Fibroblast of villous mesenchyme (primary cell): Measurements from ENCODE around the gene RPL4. TPM values are rescaled to one million over a fixed set of nuclear protein-coding genes. Genes with fewer than 3 reads are reported as not detected.

Source experiments
- DNase-seq: peaks from one replicate; pipeline ENCODE4 v3.0.0-alpha.2; 2010; ENCODE audit warnings: low read depth
- H3K4me3 ChIP-seq: 2 replicates; pipeline ENCODE4 v1.5.1; 2011; ENCODE audit warnings: low read depth, mild to moderate bottlenecking, low read length
- total RNA-seq: library from RNA; depleted of rRNA; stranded (reverse); fragments of >200 nt; gene quantifications from 2 replicates; pipeline ENCODE4 v1.2.3, GENCODE V29; 2012
- TF ChIP-seq, protein P1 (sequence below): IDR thresholded peaks from 2 replicates; pipeline ENCODE4 v1.5.1; 2012; ENCODE audit warnings: low read depth, mild to moderate bottlenecking, low read length; ENCODE audit not compliant: insufficient read depth

RPL4 gene
- total RNA-seq, 1 donor: 2,415 TPM

DNA sequence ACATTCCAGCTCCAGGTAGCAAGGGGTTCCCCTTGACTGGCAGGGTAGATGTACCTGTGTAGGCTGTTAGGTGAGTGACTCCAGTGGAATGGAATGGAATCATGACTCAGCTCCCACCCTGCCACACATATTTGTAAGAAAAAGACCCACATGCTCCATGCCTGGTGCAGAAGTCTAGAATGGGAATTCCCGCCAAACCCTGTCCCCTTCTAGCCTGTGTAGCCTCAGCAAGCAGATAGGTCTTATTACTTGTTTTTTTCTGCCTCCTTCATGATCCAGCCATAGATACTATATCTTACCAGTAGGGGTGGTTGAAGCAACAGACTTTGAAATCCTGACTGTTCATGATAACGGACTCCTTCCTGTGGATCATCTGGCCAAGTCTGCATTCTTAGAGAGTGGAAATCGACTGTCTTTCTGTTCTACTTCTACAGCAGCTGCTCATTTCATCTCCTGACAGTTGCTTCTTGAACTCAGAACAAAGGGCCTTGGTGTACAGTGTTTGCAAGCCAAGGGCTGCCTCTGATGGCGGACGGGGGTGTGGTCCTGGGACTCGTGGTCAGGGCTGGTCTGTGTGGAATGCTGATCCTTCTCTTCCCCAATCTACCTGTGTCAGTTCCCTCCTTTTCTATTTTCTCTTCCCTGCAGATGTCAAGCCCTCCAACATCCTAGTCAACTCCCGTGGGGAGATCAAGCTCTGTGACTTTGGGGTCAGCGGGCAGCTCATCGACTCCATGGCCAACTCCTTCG is 23.4 kb downstream of the RPL4 start:
- no peak overlapping the region for H3K4me3 ChIP-seq
- DNase-seq: no peak
- TF ChIP-seq, protein P1, sequence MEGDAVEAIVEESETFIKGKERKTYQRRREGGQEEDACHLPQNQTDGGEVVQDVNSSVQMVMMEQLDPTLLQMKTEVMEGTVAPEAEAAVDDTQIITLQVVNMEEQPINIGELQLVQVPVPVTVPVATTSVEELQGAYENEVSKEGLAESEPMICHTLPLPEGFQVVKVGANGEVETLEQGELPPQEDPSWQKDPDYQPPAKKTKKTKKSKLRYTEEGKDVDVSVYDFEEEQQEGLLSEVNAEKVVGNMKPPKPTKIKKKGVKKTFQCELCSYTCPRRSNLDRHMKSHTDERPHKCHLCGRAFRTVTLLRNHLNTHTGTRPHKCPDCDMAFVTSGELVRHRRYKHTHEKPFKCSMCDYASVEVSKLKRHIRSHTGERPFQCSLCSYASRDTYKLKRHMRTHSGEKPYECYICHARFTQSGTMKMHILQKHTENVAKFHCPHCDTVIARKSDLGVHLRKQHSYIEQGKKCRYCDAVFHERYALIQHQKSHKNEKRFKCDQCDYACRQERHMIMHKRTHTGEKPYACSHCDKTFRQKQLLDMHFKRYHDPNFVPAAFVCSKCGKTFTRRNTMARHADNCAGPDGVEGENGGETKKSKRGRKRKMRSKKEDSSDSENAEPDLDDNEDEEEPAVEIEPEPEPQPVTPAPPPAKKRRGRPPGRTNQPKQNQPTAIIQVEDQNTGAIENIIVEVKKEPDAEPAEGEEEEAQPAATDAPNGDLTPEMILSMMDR: no peak

GRCh38 chr15:66480267-66480666 is 24.4 kb downstream of the RPL4 start:
- TF ChIP-seq, protein P1: no peak
- DNase-seq: no peak
- no peak overlapping the region for H3K4me3 ChIP-seq

- H3K4me3 ChIP-seq: no peak overlapping the region
- TF ChIP-seq, protein P1: no peak
- DNase-seq: no peak
Measured at GRCh38 chr15:66477011-66477410, 27.6 kb downstream of the RPL4 start.

- TF ChIP-seq, protein P1: no peak
- H3K4me3 ChIP-seq: no peak overlapping the region
- DNase-seq: no peak
Measured at GRCh38 chr15:66476535-66476934, 28.1 kb downstream of the RPL4 start.

DNA sequence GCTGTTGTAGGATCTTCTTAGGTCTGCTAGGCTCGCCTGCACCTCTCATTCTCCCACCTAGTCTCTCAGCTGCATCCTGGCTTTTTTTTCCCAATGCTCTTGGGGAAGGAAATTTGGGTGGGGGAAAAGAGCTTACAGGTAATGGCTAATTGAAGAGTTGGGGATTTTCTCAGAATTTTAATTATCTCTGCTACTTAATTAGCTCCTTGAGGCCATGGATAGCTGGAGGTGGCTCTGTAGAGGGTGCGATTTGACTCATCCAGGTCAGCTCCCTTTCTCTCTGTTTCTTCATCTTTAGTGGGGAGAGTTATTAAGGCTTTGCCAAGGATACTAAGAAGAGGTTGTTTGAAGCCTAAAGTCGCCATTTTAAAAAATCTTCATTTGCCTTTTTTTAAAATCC is 29.7 kb downstream of the RPL4 start:
- DNase-seq: no peak
- no peak overlapping the region for H3K4me3 ChIP-seq
- TF ChIP-seq, protein P1: no peak

- DNase-seq: no peak
- no peak overlapping the region for H3K4me3 ChIP-seq
- TF ChIP-seq, protein P1: no peak
Measured at GRCh38 chr15:66474135-66474534, 30.5 kb downstream of the RPL4 start.
